ENCODE measurements around the gene BRIP1.

The BRIP1 gene

DNA sequence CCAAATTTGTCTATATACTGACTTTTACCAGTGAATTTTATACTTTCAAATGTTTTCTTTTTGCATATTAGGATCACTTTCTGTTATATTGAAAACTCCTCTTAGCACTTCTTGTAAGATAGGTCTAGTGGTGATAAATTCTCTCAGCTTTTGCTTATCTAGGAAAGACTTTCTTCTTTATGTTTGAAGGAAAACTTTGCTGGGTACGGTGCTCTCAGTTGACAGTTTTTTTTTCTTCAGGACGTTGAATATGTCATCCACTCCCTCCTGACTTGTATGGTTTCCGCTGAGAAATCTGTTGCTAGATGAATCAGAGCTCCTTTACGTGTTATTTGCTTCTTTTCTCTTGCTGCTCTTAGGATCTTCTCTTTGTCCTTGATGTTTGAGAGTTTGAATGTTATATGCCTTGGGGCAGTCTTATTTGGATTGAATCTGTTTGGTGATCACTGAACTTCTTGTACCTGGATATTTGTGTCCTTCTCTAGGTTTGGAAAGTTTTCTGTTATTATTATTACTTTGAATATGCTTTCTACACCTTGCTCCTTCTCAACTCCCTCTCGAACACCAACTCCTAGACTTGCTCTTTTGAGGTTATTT, 228.3 kb downstream of the BRIP1 start:
- DNase-seq (ENCODE audit: low read depth, low spot score): no peak

DNA sequence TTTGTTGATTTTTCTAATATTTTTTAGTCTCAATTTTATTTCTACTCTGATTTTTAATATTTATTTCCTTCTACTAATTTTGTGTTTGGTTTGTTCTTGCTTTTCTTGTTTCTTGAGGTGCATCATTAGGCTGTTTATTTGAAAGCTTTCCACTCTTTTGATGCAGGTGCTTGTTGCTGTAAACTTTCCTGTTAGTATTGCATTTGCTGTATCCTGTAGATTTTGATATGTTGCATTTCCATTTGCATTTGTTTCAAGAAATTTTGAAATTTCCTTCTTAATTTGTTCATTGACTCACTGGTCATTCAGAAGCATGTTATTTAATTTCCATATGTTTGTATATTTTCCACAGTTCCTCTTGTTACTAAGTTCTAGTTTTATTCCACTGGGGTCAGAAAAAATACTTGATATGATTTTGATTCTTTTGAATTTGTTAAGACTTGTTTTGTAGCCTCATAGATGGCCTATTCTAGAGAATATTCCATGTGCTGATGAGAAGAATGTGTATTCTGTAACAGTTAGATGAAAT, 229.3 kb downstream of the BRIP1 start:
- no peak for DNase-seq (ENCODE audit: low read depth, low spot score)

DNA sequence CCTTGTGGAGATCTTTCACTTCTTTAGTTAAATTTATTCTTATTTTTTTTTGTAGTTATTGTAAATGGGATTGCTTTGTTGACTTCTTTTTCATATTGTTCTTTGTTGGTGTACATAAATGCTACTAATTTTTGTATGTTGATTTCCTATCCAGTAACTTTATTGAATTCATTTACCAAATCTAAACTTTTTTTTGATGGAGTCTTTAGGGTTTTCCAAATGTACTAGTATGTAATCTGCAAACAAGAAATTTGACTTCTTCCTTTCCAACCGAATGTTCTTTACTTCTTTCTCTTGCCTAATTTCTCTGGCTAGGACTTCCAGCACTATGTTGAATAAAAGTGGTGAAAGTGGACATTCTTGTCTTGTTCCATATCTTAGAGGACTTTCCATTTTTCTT, 230.5 kb downstream of the BRIP1 start:
- DNase-seq (ENCODE audit: low read depth, low spot score): no peak

DNA sequence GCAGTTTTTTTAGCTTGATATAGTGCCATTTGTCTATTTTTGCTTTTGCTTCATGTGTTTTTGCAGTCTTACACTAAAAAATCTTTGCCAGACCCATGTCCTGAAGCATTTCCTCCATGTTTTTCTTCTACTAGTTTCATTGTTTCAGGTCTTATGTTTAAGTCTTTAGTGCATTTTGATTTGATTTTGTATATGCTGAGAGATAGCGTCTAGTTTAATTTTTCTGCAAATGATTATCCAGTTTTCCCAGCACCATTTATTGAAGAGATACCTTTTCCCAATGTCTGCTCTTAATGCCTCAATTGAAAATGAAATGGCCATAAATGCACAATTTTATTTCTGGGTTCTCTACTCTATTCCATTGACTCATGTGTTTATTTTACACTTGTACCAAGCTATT, 231.5 kb downstream of the BRIP1 start:
- DNase-seq (ENCODE audit: low read depth, low spot score): no peak
